HCT116 (cell line): ENCODE results near the gene EBP.

Source experiments
- CTCF ChIP-seq, 3 experiments: fragments of 200-600 bp in 1 of 3; sonication (generic) in 1 of 3; IDR thresholded peaks in 2 of 3; conservative IDR thresholded peaks in 1 of 3; 2 replicates each; pipeline ENCODE4 v1.5.1; 2012 to 2017; ENCODE audit warnings: low read depth in 2 of 3, low read length in 2 of 3, antibody characterized with exemption in 1 of 3, borderline replicate concordance in 1 of 3, control low read depth in 1 of 3, mild to moderate bottlenecking in 1 of 3, mixed read lengths in 1 of 3, mixed run types in 1 of 3, moderate library complexity in 1 of 3; ENCODE audit not compliant: insufficient read depth in 1 of 3
- ELF1 ChIP-seq: IDR thresholded peaks from 2 replicates; pipeline ENCODE4 v1.6.1; 2012; ENCODE audit warnings: low read depth, borderline replicate concordance
- EZH2 ChIP-seq: fragments of 200-600 bp; sonication (generic); IDR thresholded peaks from 2 replicates; pipeline ENCODE4 v1.6.1; 2017; ENCODE audit warnings: antibody characterized with exemption, mixed run types
- JUND ChIP-seq: IDR thresholded peaks from 2 replicates; pipeline ENCODE4 v1.6.1; 2012
- MAX ChIP-seq: IDR thresholded peaks from 2 replicates; pipeline ENCODE4 v1.6.1; 2012
- POLR2A ChIP-seq: IDR thresholded peaks from 2 replicates; pipeline ENCODE4 v1.7.0; 2011; ENCODE audit warnings: borderline replicate concordance; ENCODE audit not compliant: insufficient read depth, insufficient read length; ENCODE audit errors: extremely low read depth
- POLR2AphosphoS5 ChIP-seq: IDR thresholded peaks from 2 replicates; pipeline ENCODE4 v1.6.1; 2011; ENCODE audit warnings: mild to moderate bottlenecking, low read depth, low read length, moderate library complexity
- RAD21 ChIP-seq: IDR thresholded peaks from 2 replicates; pipeline ENCODE4 v1.6.1; 2012; ENCODE audit warnings: low read depth, mild to moderate bottlenecking
- TCF7L2 ChIP-seq: IDR thresholded peaks from 2 replicates; pipeline ENCODE4 v1.7.0; 2011; ENCODE audit warnings: borderline replicate concordance, inconsistent platforms; ENCODE audit not compliant: insufficient read depth, insufficient read length; ENCODE audit errors: extremely low read depth
- YY1 ChIP-seq: IDR thresholded peaks from 2 replicates; pipeline ENCODE4 v1.6.1; 2011; ENCODE audit warnings: low read length, low read depth, moderate library complexity, mild to moderate bottlenecking; ENCODE audit not compliant: insufficient replicate concordance; ENCODE audit errors: extremely low read depth
- ZBTB33 ChIP-seq: IDR thresholded peaks from 2 replicates; pipeline ENCODE4 v1.6.1; 2011; ENCODE audit warnings: mild to moderate bottlenecking, low read length, moderate library complexity; ENCODE audit not compliant: insufficient replicate concordance; ENCODE audit errors: extremely low read depth
- ZNF274 ChIP-seq: fragments of 200-500 bp; sonication (Bioruptor generic); IDR thresholded peaks from 2 replicates; pipeline ENCODE4 v1.6.1; 2014; ENCODE audit warnings: mild to moderate bottlenecking, low read depth, low read length, inconsistent platforms
- TF ChIP-seq, protein P1 (sequence below): IDR thresholded peaks from 2 replicates; pipeline ENCODE4 v1.6.1; 2012

- TF ChIP-seq POLR2AphosphoS5 (no peak), CTCF (IDR thresholded peaks at IDR 0.05 in 2 of 3, conservative IDR thresholded peaks at IDR 0.05 in 1 of 3; ENCODE audit: borderline replicate concordance in 1 of 3, insufficient read depth in 1 of 3, low read depth in 2 of 3, low read length in 2 of 3) (no peak), EZH2 (no peak), POLR2A (no peak), YY1 (no peak), JUND (no peak), ELF1 (no peak), MAX (no peak), RAD21 (no peak), ZBTB33 (no peak), ZNF274 (no peak), TCF7L2 (no peak)
- TF ChIP-seq, protein P1, sequence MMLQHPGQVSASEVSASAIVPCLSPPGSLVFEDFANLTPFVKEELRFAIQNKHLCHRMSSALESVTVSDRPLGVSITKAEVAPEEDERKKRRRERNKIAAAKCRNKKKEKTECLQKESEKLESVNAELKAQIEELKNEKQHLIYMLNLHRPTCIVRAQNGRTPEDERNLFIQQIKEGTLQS: no peak
Observed at GRCh38 chrX:48540028-48540375, 18.4 kb downstream of the EBP start.
